Esophagus muscularis mucosa (tissue), 4 donors: ENCODE measurements around the gene ZBTB39. TPM values are rescaled to one million over a fixed set of nuclear protein-coding genes. Genes with fewer than 3 reads are reported as not detected.

Experiments used
- DNase-seq: peaks from one replicate; pipeline ENCODE4 v3.0.0-alpha.2; 2017; ENCODE audit errors: extremely low spot score
- H3K27ac ChIP-seq, 4 donors: fragments of 200-600 bp; sonication (generic); replicated peaks in 1 of 4; 1 replicate in 3 of 4; 2 replicates in 1 of 4; pipeline ENCODE4 v1.5.1; 2016 to 2019; ENCODE audit warnings: mild to moderate bottlenecking in 1 of 4
- H3K27me3 ChIP-seq, 4 donors: fragments of 200-600 bp; sonication (generic); one replicate each; pipeline versions ENCODE4 v1.5.1 to v1.6.0; 2016 to 2019
- H3K36me3 ChIP-seq, 4 donors: fragments of 200-600 bp; sonication (generic); one replicate each; pipeline ENCODE4 v1.5.1; 2016 to 2019
- H3K4me1 ChIP-seq, 4 donors: fragments of 200-600 bp; sonication (generic); one replicate each; pipeline ENCODE4 v1.5.1; 2016 to 2019
- H3K4me3 ChIP-seq, 4 donors: fragments of 200-600 bp; sonication (generic); 1 replicate in 2 of 4; 2 replicates in 2 of 4; pipeline ENCODE4 v1.5.1; 2016 to 2019; ENCODE audit warnings: mild to moderate bottlenecking in 4 of 4, moderate library complexity in 1 of 4
- H3K9me3 ChIP-seq, 4 donors: fragments of 200-600 bp; sonication (generic); 1 replicate in 3 of 4; 2 replicates in 1 of 4; pipeline ENCODE4 v1.5.1; 2016 to 2019
- CTCF ChIP-seq, 3 experiments: fragments of 200-600 bp in 2 of 3; fragments of 450-650 bp in 1 of 3; sonication (generic) in 2 of 3; IDR thresholded peaks; one replicate each; pipeline ENCODE4 v1.5.1; 2017 to 2019; ENCODE audit warnings: antibody characterized with exemption in 3 of 3, mild to moderate bottlenecking in 2 of 3, moderate library complexity in 1 of 3
- EP300 ChIP-seq: sonication (generic); formaldehyde crosslinking; IDR thresholded peaks from one replicate; pipeline ENCODE4 v1.6.1; 2017; ENCODE audit warnings: antibody characterized with exemption
- POLR2A ChIP-seq: fragments of 450-650 bp; IDR thresholded peaks from one replicate; pipeline ENCODE4 v1.6.1; 2017; ENCODE audit warnings: antibody characterized with exemption, moderate library complexity, mild to moderate bottlenecking, low read depth
- POLR2AphosphoS5 ChIP-seq, 2 donors: sonication (generic); formaldehyde crosslinking; IDR thresholded peaks; one replicate each; pipeline ENCODE4 v1.6.1; 2017; ENCODE audit warnings: antibody characterized with exemption in 2 of 2
- WGBS: methylation state at CpG from one replicate; pipeline ENCODE4 v1.1.5; 2018; 5-methylcytosine and 5-hydroxymethylcytosine counted together
- intact Hi-C: fragments of 100-400 bp; cut with DNase I; formaldehyde crosslinking; loops from one replicate; pipeline ENCODE4 v1.15.1; 2023
- total RNA-seq, 4 donors: library from RNA; depleted of rRNA; stranded (reverse); fragments of >200 nt; gene quantifications; one replicate each; pipeline versions ENCODE4 v1.1.0 to v1.2.1, GENCODE V29; 2016

Gene ZBTB39
- total RNA-seq, 4 donors from 2014 or later = 5.0 to 9.1 (median 7.1) TPM

- intact Hi-C loops = no loop called here
- Histone ChIP-seq H3K27ac (peak overlapping the region in 2 of 4 donors; percentile 29 to 40), H3K4me3 (no peak overlapping the region), H3K9me3 (no peaks in the 10 kb centered on the region), H3K27me3 (no peaks in the 10 kb centered on the region), H3K4me1 (peaks cover 8 to 21% (median 12%) of the 10 kb centered on the region in 4 donors), H3K36me3 (peaks cover 0 to 14% (median 11%) of the 10 kb centered on the region in 4 donors)
- peak; percentile 87 for DNase-seq
- TF ChIP-seq POLR2A (no peak), POLR2AphosphoS5 (IDR thresholded peaks at IDR 0.05) (no peak), CTCF (IDR thresholded peaks at IDR 0.05) (no peak)
- WGBS = 74% methylated on average over 8 of the region's 8 CpGs
Measured at GRCh38 chr12:56991319-56992246, 14.8 kb downstream of the ZBTB39 start.

- H3K27ac ChIP-seq = peak overlapping the region in 2 of 4 donors; percentile 6 to 29
- H3K4me1 ChIP-seq = peaks cover 8 to 21% (median 12%) of the 10 kb centered on the region in 4 donors
- no peak overlapping the region for H3K4me3 ChIP-seq
- peaks cover 0 to 9% (median 8%) of the 10 kb centered on the region in 4 donors for H3K36me3 ChIP-seq
- no peaks in the 10 kb centered on the region for H3K9me3 ChIP-seq
- 74% methylated on average over 7 of the region's 7 CpGs for WGBS
- no peaks in the 10 kb centered on the region for H3K27me3 ChIP-seq
- TF ChIP-seq CTCF (IDR thresholded peaks at IDR 0.05) (no peak), EP300 (no peak), POLR2A (no peak), POLR2AphosphoS5 (IDR thresholded peaks at IDR 0.05) (no peak)
- peak; percentile 72 for DNase-seq
- intact Hi-C loops = no loop called here
Measured at GRCh38 chr12:56990648-56991318, 15.6 kb downstream of the ZBTB39 start.

- DNase-seq = no peak
- 76% methylated on average over 7 of the region's 7 CpGs for WGBS
- intact Hi-C loops = no loop called here
- no peak overlapping the region for H3K4me3 ChIP-seq
- H3K36me3 ChIP-seq = peaks cover 0 to 2% (median under 1%) of the 10 kb centered on the region in 4 donors
- TF ChIP-seq POLR2A (no peak), EP300 (no peak), CTCF (IDR thresholded peaks at IDR 0.05) (no peak), POLR2AphosphoS5 (IDR thresholded peaks at IDR 0.05) (no peak)
- H3K27me3 ChIP-seq = no peaks in the 10 kb centered on the region
- H3K27ac ChIP-seq = no peak overlapping the region
- no peaks in the 10 kb centered on the region for H3K9me3 ChIP-seq
- H3K4me1 ChIP-seq = peaks cover 8 to 21% (median 12%) of the 10 kb centered on the region in 4 donors
Measured at GRCh38 chr12:56989861-56990610, 16.3 kb downstream of the ZBTB39 start.

- peaks cover 8 to 21% (median 12%) of the 10 kb centered on the region in 4 donors for H3K4me1 ChIP-seq
- intact Hi-C loops = no loop called here
- no peaks in the 10 kb centered on the region for H3K36me3 ChIP-seq
- 63% methylated on average over 5 of the region's 5 CpGs for WGBS
- TF ChIP-seq POLR2AphosphoS5 (IDR thresholded peaks at IDR 0.05) = no peak
- TF ChIP-seq CTCF (IDR thresholded peaks at IDR 0.05) = no peak
- no peak for TF ChIP-seq EP300
- TF ChIP-seq POLR2A = no peak
- H3K27me3 ChIP-seq = no peaks in the 10 kb centered on the region
- peak; percentile 62 for DNase-seq
- H3K4me3 ChIP-seq = no peak overlapping the region
- H3K9me3 ChIP-seq = no peaks in the 10 kb centered on the region
- H3K27ac ChIP-seq = no peak overlapping the region
Measured at GRCh38 chr12:56988207-56988739, 18.1 kb downstream of the ZBTB39 start.
